Measurements from ENCODE around the gene MGLL.

The MGLL gene

GRCh38 chr3:127822041-127822681, at the start of gene MGLL:
MGLL (minus strand) TSS chr3:127822515; CDS start chr3:127822318, 197 bp downstream.
- peak in 1 of 2 donors; percentile 15 for DNase-seq

GRCh38 chr3:127870156-127870555, 47.8 kb upstream of the MGLL start:
- DNase-seq, result no peak

GRCh38 chr3:127867986-127868385, 45.7 kb upstream of the MGLL start:
- DNase-seq, result no peak

- no peak for DNase-seq
These were observed 45.1 kb upstream of the MGLL start for GRCh38 chr3:127867412-127867811.

GRCh38 chr3:127865941-127866340, 43.6 kb upstream of the MGLL start:
- DNase-seq, result no peak

- DNase-seq, result no peak
These were observed 37.9 kb upstream of the MGLL start for GRCh38 chr3:127860211-127860696.

GRCh38 chr3:127859730-127860129, 37.4 kb upstream of the MGLL start:
- no peak for DNase-seq

GRCh38 chr3:127858937-127859336, 36.6 kb upstream of the MGLL start:
- no peak for DNase-seq

GRCh38 chr3:127858521-127858920, 36.2 kb upstream of the MGLL start:
- no peak for DNase-seq

GRCh38 chr3:127857333-127857732, 35.0 kb upstream of the MGLL start:
- no peak for DNase-seq

GRCh38 chr3:127856801-127857200, 34.5 kb upstream of the MGLL start:
- no peak for DNase-seq

- no peak for DNase-seq
These were observed 32.9 kb upstream of the MGLL start for GRCh38 chr3:127855246-127855645.

GRCh38 chr3:127853681-127854080, 31.4 kb upstream of the MGLL start:
- DNase-seq, result no peak

- no peak for DNase-seq
These were observed 29.6 kb upstream of the MGLL start for GRCh38 chr3:127851899-127852298.

- DNase-seq, result no peak
These were observed 27.1 kb upstream of the MGLL start for GRCh38 chr3:127849368-127849767.

- peak; percentile 23 to 73 for DNase-seq
These were observed 26.1 kb upstream of the MGLL start for GRCh38 chr3:127848131-127849129.

- no peak for DNase-seq
These were observed 25.0 kb upstream of the MGLL start for GRCh38 chr3:127847236-127847720.

GRCh38 chr3:127846576-127846975, 24.3 kb upstream of the MGLL start:
- peak in 1 of 2 donors; percentile 43 for DNase-seq

- DNase-seq, result no peak
These were observed 22.1 kb upstream of the MGLL start for GRCh38 chr3:127844326-127844942.

- no peak for DNase-seq
These were observed 18.4 kb upstream of the MGLL start for GRCh38 chr3:127840671-127841070.

GRCh38 chr3:127839099-127839498, 16.8 kb upstream of the MGLL start:
- DNase-seq, result no peak

- DNase-seq, result peak in 1 of 2 donors; percentile 8
These were observed 13.9 kb upstream of the MGLL start for GRCh38 chr3:127835993-127836882.
